K562 (cell line): ENCODE data around the gene OR9Q1. TPM values are rescaled to one million over a fixed set of nuclear protein-coding genes. Genes with fewer than 3 reads are reported as not detected.
A peak's percentile ranks its signal among the peaks of the same experiment; 100 is the strongest.

Source experiments
- ATAC-seq: fragments of 200-7000 bp; cut with Tn5 transposase; 3 replicates; pipeline ENCODE4 v1.9.1; 2020; ENCODE audit warnings: moderate library complexity
- BruUV-seq: library from RNA; stranded (reverse); fragments of 400-500 nt; replicated peaks from 2 replicates; lab custom pipeline; 2021; lab: Mats Ljungman, UMichigan
- CTCF ChIA-PET: fragments of 300-600 bp; formaldehyde crosslinking; extraction: SDS; loops from one replicate; lab custom pipeline; 2021; ENCODE audit warnings: low intra/inter-chr PET ratio; lab: Yijun Ruan, JAX
- POLR2A ChIA-PET: fragments of 300-600, 350-650 bp; sonication (Branson Sonifier 250); formaldehyde crosslinking; extraction: SDS; loops from one replicate; lab custom pipeline; 2021; ENCODE audit warnings: antibody characterized with exemption, inconsistent platforms; lab: Yijun Ruan, JAX
- DNase-seq, 4 experiments: peaks; one replicate each; pipeline versions ENCODE4 v3.0.0 to v3.0.0-alpha.2; 2011 to 2018; ENCODE audit warnings: low spot score in 3 of 4, mixed read lengths in 3 of 4; ENCODE audit errors: extremely low read depth in 1 of 4
- FAIRE-seq: peaks from 2 replicates; lab custom pipeline; 2011; peaks lifted over from hg19 to GRCh38; lab: Jason Lieb, UNC
- H2AFZ ChIP-seq: 2 replicates; pipeline ENCODE4 v1.6.0; 2011; ENCODE audit warnings: low read depth, low read length, control low read depth, inconsistent platforms
- H3K27ac ChIP-seq: fragments of 200-600 bp; 3 replicates; pipeline ENCODE4 v1.8.0; 2011; ENCODE audit warnings: low read depth, mild to moderate bottlenecking, control low read depth, inconsistent platforms, low read length, moderate library complexity, mixed read lengths; ENCODE audit errors: extremely low read depth
- H3K27me3 ChIP-seq, 2 experiments: fragments of 300-600 bp in 1 of 2; 2 replicates in 1 of 2; 3 replicates in 1 of 2; pipeline versions ENCODE4 v1.6.0 to v1.8.0; 2011; ENCODE audit warnings: inconsistent platforms in 2 of 2, low read length in 2 of 2, mild to moderate bottlenecking in 1 of 2, mixed read lengths in 1 of 2, moderate library complexity in 1 of 2; ENCODE audit not compliant: control insufficient read depth in 2 of 2, insufficient read depth in 2 of 2
- H3K36me3 ChIP-seq: fragments of 300-600 bp; 3 replicates; pipeline ENCODE4 v1.8.0; 2011; ENCODE audit warnings: mild to moderate bottlenecking, low read length, inconsistent platforms; ENCODE audit not compliant: control insufficient read depth, insufficient read depth
- H3K4me1 ChIP-seq, 2 experiments: fragments of 200-600 bp in 1 of 2; replicated peaks in 1 of 2; 2 replicates in 1 of 2; 3 replicates in 1 of 2; pipeline versions ENCODE4 v1.5.1 to v1.8.0; 2011; ENCODE audit warnings: inconsistent platforms in 2 of 2, low read length in 2 of 2, mild to moderate bottlenecking in 1 of 2, mixed read lengths in 1 of 2, moderate library complexity in 1 of 2; ENCODE audit not compliant: control insufficient read depth in 2 of 2, insufficient read depth in 2 of 2
- H3K4me2 ChIP-seq: 2 replicates; pipeline ENCODE4 v1.6.1; 2011; ENCODE audit warnings: low read length, control low read depth, inconsistent platforms, mixed read lengths; ENCODE audit not compliant: insufficient read depth
- H3K4me3 ChIP-seq: fragments of 200-600 bp; sonication (generic), shearing (Covaris generic); 2 replicates; pipeline ENCODE4 v1.5.1; 2016; ENCODE audit warnings: control low read depth, inconsistent platforms
- H3K79me2 ChIP-seq: fragments of 200-600 bp; 3 replicates; pipeline ENCODE4 v1.8.0; 2011; ENCODE audit warnings: low read length, inconsistent platforms; ENCODE audit not compliant: control insufficient read depth, insufficient read depth
- H3K9ac ChIP-seq, 2 experiments: 2 replicates each; pipeline versions ENCODE4 v1.6.0 to v1.6.1; 2011; ENCODE audit warnings: low read depth in 2 of 2, low read length in 2 of 2, control low read depth in 1 of 2, inconsistent platforms in 1 of 2, mild to moderate bottlenecking in 1 of 2, mixed read lengths in 1 of 2; ENCODE audit not compliant: insufficient read depth in 1 of 2
- H3K9me1 ChIP-seq: one replicate; pipeline ENCODE4 v1.6.0; 2011; ENCODE audit warnings: inconsistent platforms, mild to moderate bottlenecking, low read length, moderate library complexity; ENCODE audit not compliant: control insufficient read depth, insufficient read depth
- H3K9me3 ChIP-seq: replicated peaks from 2 replicates; pipeline ENCODE4 v1.5.1; 2011; ENCODE audit warnings: low read depth, low read length, inconsistent platforms; ENCODE audit not compliant: control insufficient read depth, insufficient read depth
- H4K20me1 ChIP-seq: replicated peaks from 2 replicates; pipeline ENCODE4 v1.6.1; 2011; ENCODE audit warnings: low read length, inconsistent platforms, mixed read lengths; ENCODE audit not compliant: control insufficient read depth, insufficient read depth
- SNRNP70 ChIP-seq: fragments of 200-400 bp; formaldehyde crosslinking; optimal IDR thresholded peaks from 2 replicates; pipeline ENCODE3; 2017; ENCODE audit warnings: low read depth, low read length
- ZNF134 ChIP-seq: fragments of 250-450 bp; sonication (Bioruptor Pico); conservative IDR thresholded peaks from 2 replicates; pipeline ENCODE4 v1.4.0; 2020
- WGBS: fragments of 100-300 bp; shearing (Covaris generic); methylation state at CpG from one replicate; pipeline ENCODE4 v1.1.6; 2016; ENCODE audit warnings: low coverage, mixed read lengths; ENCODE audit not compliant: insufficient coverage; ENCODE audit errors: missing lambda C conversion rate; 5-methylcytosine and 5-hydroxymethylcytosine counted together
- in situ Hi-C: fragments of 300-500 bp; cut with MboI; formaldehyde crosslinking; loops from 4 replicates; pipeline ENCODE4 v1.15.0; 2018; ENCODE audit warnings: inconsistent platforms, mixed read lengths
- intact Hi-C: fragments of 100-400 bp; cut with micrococcal nuclease; formaldehyde crosslinking; loops from 2 replicates; pipeline ENCODE4 v1.14.2; 2022
- polyA plus RNA-seq, 8 experiments: library from polyadenylated mRNA; depleted of rRNA in 4 of 8; stranded (reverse) in 5 of 8; unstranded in 3 of 8; fragments of >200 nt; fragmentation: Nextera tagmentation in 2 of 8; fragmentation: Illumina TruSeq in 1 of 8; extraction: Ambion mirVana in 2 of 8; extraction: Trizol in 1 of 8; gene quantifications; 2 replicates each; pipeline versions ENCODE4 v1.2.1 to v1.2.3, GENCODE V29; 2011 to 2014; ENCODE audit warnings: inconsistent platforms in 1 of 8, missing spikeins in 1 of 8
- small RNA-seq: library from RNA; depleted of rRNA; stranded (forward); fragments of <200 nt; gene quantifications from one replicate; pipeline ENCODE3, GENCODE V24; 2014
- total RNA-seq, 7 experiments: library from RNA; depleted of rRNA in 6 of 7; stranded (reverse); fragments of >200 nt in 6 of 7; fragmentation: Illumina TruSeq in 2 of 7; extraction: Trizol in 2 of 7; gene quantifications; 2 replicates each; pipeline versions ENCODE4 v1.2.1 to v1.2.3, GENCODE V29; 2011 to 2021; ENCODE audit warnings: low replicate concordance in 1 of 7

Gene OR9Q1
- total and polyA plus RNA-seq, 9 of the 15 experiments (the other 6 are each of a cell fraction or from before 2014, with no cell fraction given), result not detected

GRCh38 chr11:58227956-58228615, 204.4 kb downstream of the OR9Q1 start:
- Histone ChIP-seq H4K20me1 (no peaks in the 10 kb centered on the region), H3K4me3 (no peak overlapping the region), H3K9me3 (no peaks in the 10 kb centered on the region), H3K9me1 (no peaks in the 10 kb centered on the region), H2AFZ (no peak overlapping the region), H3K36me3 (no peaks in the 10 kb centered on the region), H3K4me2 (no peak overlapping the region; the same call in 1 of the 2 replicates), H3K79me2 (no peaks in the 10 kb centered on the region), H3K9ac (no peak overlapping the region), H3K4me1 (0 out of 5 replicates have a peak, but pooled peaks cover 0 to 5% of the 10 kb centered on the region in 2 experiments), H3K27me3 (peaks cover 0 to 10% of the 10 kb centered on the region in 2 experiments; a peak in 2 of 5 replicates), H3K27ac (no peak overlapping the region)
- DNase-seq (peak in 1 of 4 experiments; percentile 6), ATAC-seq (peak; percentile 67), FAIRE-seq (no peak)
- no TSS peak for BruUV-seq
- in situ Hi-C loops, result no loop called here
- TF ChIP-seq ZNF134 (CRISPR knock-in tag), result no peak
- TF ChIP-seq SNRNP70, result no peak
- WGBS, result 4% methylated on average over 30 of the region's 32 CpGs
- POLR2A ChIA-PET, result no interaction called here
- CTCF ChIA-PET, result no interaction called here
- intact Hi-C loops, result no loop called here

Small RNAs within 50 kb of the gene (small RNA-seq; reads per million reads assigned to genes)
- not detected for gene RNU6-899P

Other genes starting within 250 kb of the OR9Q1 start
- gene OR6Q1, start 7.1 kb downstream of the OR9Q1 start, total RNA-seq (2014; rRNA removed), result not detected in 2 replicates
- gene OR6Q1, start 7.1 kb downstream of the OR9Q1 start, total RNA-seq (2014; rRNA removed; fragmentation: Illumina TruSeq; extraction: Trizol), result not detected in 2 replicates
- not detected in 2 replicates for gene OR6Q1, start 7.1 kb downstream of the OR9Q1 start, total RNA-seq (2015; rRNA removed; fragmentation: Illumina TruSeq; extraction: Trizol)
- not detected in 2 replicates for gene OR6Q1, start 7.1 kb downstream of the OR9Q1 start, total RNA-seq (2021)
- not detected in 2 replicates for gene OR6Q1, start 7.1 kb downstream of the OR9Q1 start, polyA plus RNA-seq (2011; rRNA removed)
- gene OR6Q1, start 7.1 kb downstream of the OR9Q1 start, polyA plus RNA-seq (2014; fragmentation: Illumina TruSeq; extraction: Trizol), result not detected in 2 replicates
- not detected for gene OR6Q1, start 7.1 kb downstream of the OR9Q1 start, polyA plus RNA-seq (2014; fragmentation: Nextera tagmentation; extraction: Ambion mirVana)
- not detected in 2 replicates for gene OR6Q1, start 7.1 kb downstream of the OR9Q1 start, polyA plus RNA-seq (2014; rRNA removed)
- gene OR9I1, start 101.6 kb downstream of the OR9Q1 start, total RNA-seq (2014; rRNA removed), result not detected in 2 replicates
- gene OR9I1, start 101.6 kb downstream of the OR9Q1 start, total RNA-seq (2014; rRNA removed; fragmentation: Illumina TruSeq; extraction: Trizol), result not detected in 2 replicates
- not detected in 2 replicates for gene OR9I1, start 101.6 kb downstream of the OR9Q1 start, total RNA-seq (2015; rRNA removed; fragmentation: Illumina TruSeq; extraction: Trizol)
- not detected in 2 replicates for gene OR9I1, start 101.6 kb downstream of the OR9Q1 start, total RNA-seq (2021)
- gene OR9I1, start 101.6 kb downstream of the OR9Q1 start, polyA plus RNA-seq (2011; rRNA removed), result not detected in 2 replicates
- gene OR9I1, start 101.6 kb downstream of the OR9Q1 start, polyA plus RNA-seq (2014; fragmentation: Illumina TruSeq; extraction: Trizol), result not detected in 2 replicates
- gene OR9I1, start 101.6 kb downstream of the OR9Q1 start, polyA plus RNA-seq (2014; fragmentation: Nextera tagmentation; extraction: Ambion mirVana), result not detected
- gene OR9I1, start 101.6 kb downstream of the OR9Q1 start, polyA plus RNA-seq (2014; rRNA removed), result not detected in 2 replicates
- not detected in 2 replicates for gene OR9Q2, start 165.2 kb downstream of the OR9Q1 start, total RNA-seq (2014; rRNA removed)
- not detected in 2 replicates for gene OR9Q2, start 165.2 kb downstream of the OR9Q1 start, total RNA-seq (2014; rRNA removed; fragmentation: Illumina TruSeq; extraction: Trizol)
- gene OR9Q2, start 165.2 kb downstream of the OR9Q1 start, total RNA-seq (2015; rRNA removed; fragmentation: Illumina TruSeq; extraction: Trizol), result not detected in 2 replicates
- gene OR9Q2, start 165.2 kb downstream of the OR9Q1 start, total RNA-seq (2021), result not detected in 2 replicates
- not detected in 2 replicates for gene OR9Q2, start 165.2 kb downstream of the OR9Q1 start, polyA plus RNA-seq (2011; rRNA removed)
- not detected in 2 replicates for gene OR9Q2, start 165.2 kb downstream of the OR9Q1 start, polyA plus RNA-seq (2014; fragmentation: Illumina TruSeq; extraction: Trizol)
- not detected for gene OR9Q2, start 165.2 kb downstream of the OR9Q1 start, polyA plus RNA-seq (2014; fragmentation: Nextera tagmentation; extraction: Ambion mirVana)
- gene OR9Q2, start 165.2 kb downstream of the OR9Q1 start, polyA plus RNA-seq (2014; rRNA removed), result not detected in 2 replicates
- gene OR1S2, start 180.3 kb downstream of the OR9Q1 start, total RNA-seq (2014; rRNA removed), result not detected in 2 replicates
- gene OR1S2, start 180.3 kb downstream of the OR9Q1 start, total RNA-seq (2014; rRNA removed; fragmentation: Illumina TruSeq; extraction: Trizol), result not detected in 2 replicates
- not detected in 2 replicates for gene OR1S2, start 180.3 kb downstream of the OR9Q1 start, total RNA-seq (2015; rRNA removed; fragmentation: Illumina TruSeq; extraction: Trizol)
- gene OR1S2, start 180.3 kb downstream of the OR9Q1 start, total RNA-seq (2021), result not detected in 2 replicates
- gene OR1S2, start 180.3 kb downstream of the OR9Q1 start, polyA plus RNA-seq (2011; rRNA removed), result not detected in 2 replicates
- gene OR1S2, start 180.3 kb downstream of the OR9Q1 start, polyA plus RNA-seq (2014; fragmentation: Illumina TruSeq; extraction: Trizol), result not detected in 2 replicates
- gene OR1S2, start 180.3 kb downstream of the OR9Q1 start, polyA plus RNA-seq (2014; fragmentation: Nextera tagmentation; extraction: Ambion mirVana), result not detected
- not detected in 2 replicates for gene OR1S2, start 180.3 kb downstream of the OR9Q1 start, polyA plus RNA-seq (2014; rRNA removed)
- gene OR1S1, start 188.8 kb downstream of the OR9Q1 start, total RNA-seq (2014; rRNA removed), result not detected in 2 replicates
- gene OR1S1, start 188.8 kb downstream of the OR9Q1 start, total RNA-seq (2014; rRNA removed; fragmentation: Illumina TruSeq; extraction: Trizol), result not detected in 2 replicates
- not detected in 2 replicates for gene OR1S1, start 188.8 kb downstream of the OR9Q1 start, total RNA-seq (2015; rRNA removed; fragmentation: Illumina TruSeq; extraction: Trizol)
- gene OR1S1, start 188.8 kb downstream of the OR9Q1 start, total RNA-seq (2021), result not detected in 2 replicates
- gene OR1S1, start 188.8 kb downstream of the OR9Q1 start, polyA plus RNA-seq (2011; rRNA removed), result not detected in 2 replicates
- not detected in 2 replicates for gene OR1S1, start 188.8 kb downstream of the OR9Q1 start, polyA plus RNA-seq (2014; fragmentation: Illumina TruSeq; extraction: Trizol)
- not detected for gene OR1S1, start 188.8 kb downstream of the OR9Q1 start, polyA plus RNA-seq (2014; fragmentation: Nextera tagmentation; extraction: Ambion mirVana)
- gene OR1S1, start 188.8 kb downstream of the OR9Q1 start, polyA plus RNA-seq (2014; rRNA removed), result not detected in 2 replicates
- not detected in 2 replicates for gene OR10Q1, start 205.0 kb downstream of the OR9Q1 start, total RNA-seq (2014; rRNA removed)
- gene OR10Q1, start 205.0 kb downstream of the OR9Q1 start, total RNA-seq (2014; rRNA removed; fragmentation: Illumina TruSeq; extraction: Trizol), result not detected in 2 replicates
- not detected in 2 replicates for gene OR10Q1, start 205.0 kb downstream of the OR9Q1 start, total RNA-seq (2015; rRNA removed; fragmentation: Illumina TruSeq; extraction: Trizol)
- gene OR10Q1, start 205.0 kb downstream of the OR9Q1 start, total RNA-seq (2021), result not detected in 2 replicates
- not detected in 2 replicates for gene OR10Q1, start 205.0 kb downstream of the OR9Q1 start, polyA plus RNA-seq (2011; rRNA removed)
- not detected in 2 replicates for gene OR10Q1, start 205.0 kb downstream of the OR9Q1 start, polyA plus RNA-seq (2014; fragmentation: Illumina TruSeq; extraction: Trizol)
- not detected for gene OR10Q1, start 205.0 kb downstream of the OR9Q1 start, polyA plus RNA-seq (2014; fragmentation: Nextera tagmentation; extraction: Ambion mirVana)
- not detected in 2 replicates for gene OR10Q1, start 205.0 kb downstream of the OR9Q1 start, polyA plus RNA-seq (2014; rRNA removed)
- gene OR10W1, start 244.4 kb downstream of the OR9Q1 start, total RNA-seq (2014; rRNA removed), result not detected in 2 replicates
- not detected in 2 replicates for gene OR10W1, start 244.4 kb downstream of the OR9Q1 start, total RNA-seq (2014; rRNA removed; fragmentation: Illumina TruSeq; extraction: Trizol)
- not detected in 2 replicates for gene OR10W1, start 244.4 kb downstream of the OR9Q1 start, total RNA-seq (2015; rRNA removed; fragmentation: Illumina TruSeq; extraction: Trizol)
- gene OR10W1, start 244.4 kb downstream of the OR9Q1 start, total RNA-seq (2021), result not detected in 2 replicates
- not detected in 2 replicates for gene OR10W1, start 244.4 kb downstream of the OR9Q1 start, polyA plus RNA-seq (2011; rRNA removed)
- not detected in 2 replicates for gene OR10W1, start 244.4 kb downstream of the OR9Q1 start, polyA plus RNA-seq (2014; fragmentation: Illumina TruSeq; extraction: Trizol)
- not detected for gene OR10W1, start 244.4 kb downstream of the OR9Q1 start, polyA plus RNA-seq (2014; fragmentation: Nextera tagmentation; extraction: Ambion mirVana)
- gene OR10W1, start 244.4 kb downstream of the OR9Q1 start, polyA plus RNA-seq (2014; rRNA removed), result not detected in 2 replicates